H1 (cell line): ENCODE results near the gene POPDC2. TPM values are rescaled to one million over a fixed set of nuclear protein-coding genes. Genes with fewer than 3 reads are reported as not detected.

ENCODE experiments used
- CTCF ChIA-PET: fragments of 300-600 bp; sonication (Branson Sonifier 250); formaldehyde crosslinking; loops from one replicate; lab custom pipeline; 2021; ENCODE audit not compliant: partially characterized antibody; lab: Charles Lee
- POLR2A ChIA-PET: fragments of 300-600 bp; sonication (Branson Sonifier 250); formaldehyde crosslinking; loops from one replicate; lab custom pipeline; 2021; ENCODE audit warnings: inconsistent platforms; ENCODE audit not compliant: partially characterized antibody; lab: Charles Lee
- DNase-seq, 2 experiments: peaks; one replicate each; pipeline versions ENCODE4 v3.0.0 to v3.0.0-alpha.2; 2010 to 2022; ENCODE audit warnings: low spot score in 2 of 2, low read depth in 1 of 2, mixed read lengths in 1 of 2
- FAIRE-seq: peaks from 2 replicates; lab custom pipeline; 2011; peaks lifted over from hg19 to GRCh38; lab: Jason Lieb, UNC
- H2AFZ ChIP-seq: 2 replicates; pipeline ENCODE4 v1.8.1; 2012; ENCODE audit warnings: low read length, inconsistent platforms
- H2AK5ac ChIP-seq: 2 replicates; pipeline ENCODE4 v1.6.1; 2013; ENCODE audit warnings: low read depth, low read length
- H2BK120ac ChIP-seq: replicated peaks from 2 replicates; pipeline ENCODE3; 2013; ENCODE audit warnings: low read depth, low read length, inconsistent platforms
- H2BK12ac ChIP-seq: 2 replicates; pipeline ENCODE4 v1.6.1; 2013; ENCODE audit warnings: low read depth, low read length
- H2BK15ac ChIP-seq: 2 replicates; pipeline ENCODE4 v1.6.1; 2013; ENCODE audit warnings: low read length
- H2BK20ac ChIP-seq: 2 replicates; pipeline ENCODE4 v1.6.1; 2013; ENCODE audit warnings: low read length
- H2BK5ac ChIP-seq: 2 replicates; pipeline ENCODE4 v1.6.1; 2013; ENCODE audit warnings: low read depth, low read length
- H3K14ac ChIP-seq: 2 replicates; pipeline ENCODE4 v1.6.1; 2013; ENCODE audit warnings: inconsistent platforms; ENCODE audit not compliant: insufficient read length
- H3K18ac ChIP-seq: 2 replicates; pipeline ENCODE4 v1.6.1; 2013; ENCODE audit warnings: low read length; ENCODE audit errors: extremely low read depth
- H3K23ac ChIP-seq: 2 replicates; pipeline ENCODE4 v1.6.1; 2013; ENCODE audit warnings: inconsistent platforms; ENCODE audit not compliant: insufficient read length
- H3K23me2 ChIP-seq: 2 replicates; pipeline ENCODE4 v1.6.1; 2013; ENCODE audit warnings: low read depth, low read length
- H3K27ac ChIP-seq: 2 replicates; pipeline ENCODE4 v1.6.1; 2011; ENCODE audit warnings: low read depth, low read length, inconsistent platforms
- H3K27me3 ChIP-seq, 4 experiments: replicated peaks in 1 of 4; 1 replicate in 1 of 4; 2 replicates in 3 of 4; pipeline versions ENCODE4 v1.6.1 to v1.8.1; 2011 to 2013; ENCODE audit warnings: low read length in 3 of 4, mild to moderate bottlenecking in 3 of 4, inconsistent platforms in 2 of 4, mixed read lengths in 2 of 4, moderate library complexity in 1 of 4; ENCODE audit not compliant: control insufficient read depth in 3 of 4, insufficient read depth in 3 of 4; ENCODE audit errors: extremely low read depth in 1 of 4
- H3K36me3 ChIP-seq, 4 experiments: 2 replicates each; pipeline versions ENCODE4 v1.6.1 to v1.8.1; 2011 to 2013; ENCODE audit warnings: mild to moderate bottlenecking in 4 of 4, low read length in 3 of 4, moderate library complexity in 2 of 4, control low read depth in 1 of 4, inconsistent platforms in 1 of 4; ENCODE audit not compliant: insufficient read depth in 4 of 4, control insufficient read depth in 2 of 4
- H3K4ac ChIP-seq: replicated peaks from 2 replicates; pipeline ENCODE3; 2013; ENCODE audit warnings: low read length, low read depth, mixed read lengths, inconsistent platforms; ENCODE audit not compliant: insufficient read length
- H3K4me1 ChIP-seq, 4 experiments: replicated peaks in 1 of 4; 1 replicate in 1 of 4; 2 replicates in 3 of 4; pipeline versions ENCODE4 v1.6.1 to v1.8.1; 2011 to 2013; ENCODE audit warnings: low read length in 3 of 4, inconsistent platforms in 2 of 4, mixed read lengths in 1 of 4; ENCODE audit not compliant: insufficient read depth in 4 of 4, control insufficient read depth in 3 of 4
- H3K4me2 ChIP-seq, 2 experiments: 2 replicates each; pipeline versions ENCODE4 v1.6.1 to v1.8.1; 2011 to 2013; ENCODE audit warnings: low read depth in 2 of 2, low read length in 2 of 2, control low read depth in 1 of 2, inconsistent platforms in 1 of 2, mild to moderate bottlenecking in 1 of 2; ENCODE audit not compliant: insufficient read depth in 1 of 2
- H3K4me3 ChIP-seq, 4 experiments: fragments of 200-600, 300-600 bp in 1 of 4; sonication (generic), shearing (Covaris generic), sonication (Bioruptor Twin) in 1 of 4; 2 replicates each; pipeline versions ENCODE4 v1.5.1 to v1.8.1; 2011 to 2016; ENCODE audit warnings: low read length in 4 of 4, low read depth in 3 of 4, control low read depth in 2 of 4, inconsistent platforms in 2 of 4, mild to moderate bottlenecking in 2 of 4, mixed read lengths in 1 of 4, moderate library complexity in 1 of 4; ENCODE audit not compliant: insufficient read depth in 2 of 4; ENCODE audit errors: extremely low read depth in 1 of 4
- H3K56ac ChIP-seq: replicated peaks from 2 replicates; pipeline ENCODE3; 2013; ENCODE audit warnings: low read depth, mild to moderate bottlenecking, mixed read lengths, low read length, inconsistent platforms; ENCODE audit not compliant: insufficient read length
- H3K79me1 ChIP-seq: 2 replicates; pipeline ENCODE4 v1.6.1; 2013; ENCODE audit warnings: low read depth, low read length, control low read depth
- H3K79me2 ChIP-seq, 2 experiments: 2 replicates each; pipeline versions ENCODE4 v1.6.1 to v1.8.1; 2012 to 2013; ENCODE audit warnings: low read length in 2 of 2, mild to moderate bottlenecking in 2 of 2, inconsistent platforms in 1 of 2; ENCODE audit not compliant: insufficient read depth in 2 of 2, control insufficient read depth in 1 of 2
- H3K9ac ChIP-seq, 4 experiments: replicated peaks in 1 of 4; 1 replicate in 1 of 4; 2 replicates in 3 of 4; pipeline versions ENCODE4 v1.6.1 to v1.8.1; 2011 to 2013; ENCODE audit warnings: low read depth in 3 of 4, low read length in 3 of 4, control low read depth in 2 of 4, mild to moderate bottlenecking in 2 of 4, moderate library complexity in 2 of 4, inconsistent platforms in 1 of 4; ENCODE audit errors: extremely low read depth in 1 of 4
- H3K9me3 ChIP-seq, 2 experiments: 2 replicates each; pipeline versions ENCODE4 v1.6.1 to v1.8.1; 2012 to 2013; ENCODE audit warnings: mild to moderate bottlenecking in 2 of 2, moderate library complexity in 2 of 2, control low read depth in 1 of 2, inconsistent platforms in 1 of 2, low read depth in 1 of 2, low read length in 1 of 2, mixed read lengths in 1 of 2; ENCODE audit not compliant: insufficient read depth in 2 of 2
- H4K20me1 ChIP-seq, 2 experiments: replicated peaks in 1 of 2; 2 replicates each; pipeline versions ENCODE3 to v1.8.1; 2011 to 2013; ENCODE audit warnings: inconsistent platforms in 2 of 2, low read length in 2 of 2, mild to moderate bottlenecking in 1 of 2; ENCODE audit not compliant: insufficient read depth in 2 of 2, control insufficient read depth in 1 of 2
- H4K5ac ChIP-seq: 2 replicates; pipeline ENCODE4 v1.6.1; 2013; ENCODE audit warnings: low read length, low read depth, mixed read lengths, inconsistent platforms; ENCODE audit not compliant: insufficient read length
- H4K8ac ChIP-seq: 2 replicates; pipeline ENCODE4 v1.8.0; 2013; ENCODE audit warnings: mild to moderate bottlenecking, moderate library complexity, low read length, inconsistent platforms; ENCODE audit not compliant: insufficient read depth; ENCODE audit errors: extremely low read depth
- H4K91ac ChIP-seq: replicated peaks from 2 replicates; pipeline ENCODE3; 2013; ENCODE audit warnings: low read length, mixed read lengths, inconsistent platforms; ENCODE audit not compliant: insufficient read length
- ATF3 ChIP-seq: IDR thresholded peaks from 2 replicates; pipeline ENCODE4 v1.6.1; 2011; ENCODE audit warnings: low read depth, mild to moderate bottlenecking, low read length; ENCODE audit not compliant: insufficient read depth
- EGR1 ChIP-seq: IDR thresholded peaks from 2 replicates; pipeline ENCODE4 v1.6.1; 2011; ENCODE audit warnings: low read depth, low read length, borderline replicate concordance
- EZH2 ChIP-seq: fragments of 200-600 bp; sonication (generic); IDR thresholded peaks from 2 replicates; pipeline ENCODE4 v1.7.1; 2012; ENCODE audit warnings: low read depth, mild to moderate bottlenecking, moderate library complexity, low read length, inconsistent platforms; ENCODE audit not compliant: severe bottlenecking
- GABPA ChIP-seq: IDR thresholded peaks from 2 replicates; pipeline ENCODE4 v1.6.1; 2011; ENCODE audit warnings: mild to moderate bottlenecking, low read length, moderate library complexity, borderline replicate concordance; ENCODE audit not compliant: insufficient read depth
- GTF2F1 ChIP-seq: IDR thresholded peaks from 2 replicates; pipeline ENCODE4 v1.6.1; 2012; ENCODE audit warnings: low read depth, low read length, improper control_type of control experiment, borderline replicate concordance
- HDAC2 ChIP-seq, 2 experiments: fragments of 300-600 bp in 1 of 2; sonication (generic) in 1 of 2; IDR thresholded peaks; 2 replicates each; pipeline ENCODE4 v1.6.1; 2011 to 2012; ENCODE audit warnings: low read depth in 2 of 2, low read length in 2 of 2, mild to moderate bottlenecking in 2 of 2, moderate library complexity in 2 of 2, borderline replicate concordance in 1 of 2, inconsistent platforms in 1 of 2
- HDAC6 ChIP-seq: IDR thresholded peaks from one replicate; pipeline ENCODE4 v1.7.1; 2012; ENCODE audit warnings: low read depth, mild to moderate bottlenecking, inconsistent platforms, low read length, moderate library complexity
- KDM1A ChIP-seq: fragments of 200-600, 300-600 bp; sonication (generic); IDR thresholded peaks from 2 replicates; pipeline ENCODE4 v1.7.1; 2016; ENCODE audit warnings: mild to moderate bottlenecking, low read length, borderline replicate concordance
- NRF1 ChIP-seq: IDR thresholded peaks from 2 replicates; pipeline ENCODE4 v1.6.1; 2011; ENCODE audit warnings: mild to moderate bottlenecking, low read depth, low read length, improper control_type of control experiment
- PHF8 ChIP-seq: fragments of 200-600 bp; sonication (generic); conservative IDR thresholded peaks from 2 replicates; pipeline ENCODE4 v1.7.1; 2012; ENCODE audit warnings: low read depth, mild to moderate bottlenecking, inconsistent platforms, low read length, moderate library complexity
- POLR2AphosphoS5 ChIP-seq: IDR thresholded peaks from 2 replicates; pipeline ENCODE4 v1.6.1; 2011; ENCODE audit warnings: low read depth, low read length
- RBBP5 ChIP-seq: IDR thresholded peaks from 2 replicates; pipeline ENCODE4 v1.7.1; 2012; ENCODE audit warnings: low read depth, mild to moderate bottlenecking, inconsistent platforms, low read length, moderate library complexity, borderline replicate concordance
- TAF1 ChIP-seq: IDR thresholded peaks from 2 replicates; pipeline ENCODE4 v1.6.1; 2011; ENCODE audit warnings: mild to moderate bottlenecking, low read depth, low read length
- WGBS, 2 experiments: shearing (Covaris generic) in 1 of 2; methylation state at CpG; one replicate each; pipeline versions ENCODE4 v1.1.6 to v1.1.7; 2013 to 2015; ENCODE audit warnings: low lambda C conversion rate in 2 of 2, mixed read lengths in 2 of 2, inconsistent platforms in 1 of 2, low coverage in 1 of 2, missing lambda C conversion rate in 1 of 2; ENCODE audit not compliant: insufficient replicate concordance in 2 of 2, insufficient coverage in 1 of 2, insufficient read length in 1 of 2; ENCODE audit errors: extremely low coverage in 1 of 2, missing lambda C conversion rate in 1 of 2; 5-methylcytosine and 5-hydroxymethylcytosine counted together
- polyA plus RNA-seq, 7 experiments: library from polyadenylated mRNA; depleted of rRNA in 3 of 7; stranded (reverse) in 5 of 7; unstranded in 2 of 7; fragments of >200 nt in 5 of 7; fragments of 200-250 nt in 2 of 7; gene quantifications; 1 replicate in 5 of 7; 2 replicates in 1 of 7; 4 replicates in 1 of 7; pipeline versions ENCODE4 v1.2.1 to v1.2.3, GENCODE V29; 2011 to 2013; ENCODE audit warnings: missing spikeins in 2 of 7, mixed read lengths in 2 of 7
- total RNA-seq: library from RNA; stranded (reverse); fragmentation: NEBNext Ultra II Directional; extraction: Animal tissue kit (Norgen Biotek cat#: 25700); gene quantifications from 2 replicates; pipeline ENCODE4 v1.2.1, GENCODE V29; 2021

POPDC2 gene
- total and polyA plus RNA-seq, 2 of the 8 experiments (the other 6 are each of a cell fraction or from before 2014, with no cell fraction given): 0.65 to 1.1 TPM

- Histone ChIP-seq H3K4me1 (no peaks in the 10 kb centered on the region), H3K56ac (no peak overlapping the region), H2BK5ac (no peak overlapping the region), H3K4me3 (no peak overlapping the region), H3K18ac (no peak overlapping the region), H2BK120ac (no peak overlapping the region), H2AK5ac (no peak overlapping the region), H2BK20ac (no peak overlapping the region), H3K4ac (no peak overlapping the region), H3K23me2 (peaks cover 6% of the 10 kb centered on the region), H2AFZ (no peak overlapping the region), H3K27me3 (no peaks in the 10 kb centered on the region), H4K5ac (no peak overlapping the region), H3K79me2 (peaks cover 0 to 18% of the 10 kb centered on the region in 2 experiments; a peak in 2 of 4 replicates), H3K4me2 (no peak overlapping the region), H3K79me1 (no peaks in the 10 kb centered on the region), H3K14ac (no peak overlapping the region), H2BK12ac (no peak overlapping the region), H3K27ac (no peak overlapping the region), H3K23ac (no peak overlapping the region), H4K91ac (no peak overlapping the region), H2BK15ac (no peak overlapping the region), H3K9me3 (no peaks in the 10 kb centered on the region; a peak in 1 of 4 replicates), H4K20me1 (no peaks in the 10 kb centered on the region), H3K36me3 (peaks cover 0 to 31% (median 18%) of the 10 kb centered on the region in 4 experiments; a peak in 6 of 8 replicates), H4K8ac (no peak overlapping the region), H3K9ac (no peak overlapping the region)
- no peak for DNase-seq
- ChIA-PET CTCF (interaction anchor here (0.5 to 2.5 kb wide), 4 partner anchors 17 to 92 kb away, joined by 3 to 8 read pairs (median 6); no protein-coding TSS in a partner anchor), POLR2A (no interaction called here)
- no peak for FAIRE-seq
- WGBS, 2 experiments: 92% methylated on average over 15 of the region's 18 CpGs; no CpG with 5 or more reads in 1 of the 2 experiments
- TF ChIP-seq TAF1 (no peak), EZH2 (no peak), ATF3 (no peak), GABPA (no peak), RBBP5 (no peak), GTF2F1 (no peak), HDAC6 (no peak), NRF1 (no peak), POLR2AphosphoS5 (no peak), HDAC2 (IDR thresholded peaks at IDR 0.05; ENCODE audit: borderline replicate concordance in 1 of 2, low read depth in 2 of 2, low read length in 2 of 2) (no peak), KDM1A (no peak), PHF8 (no peak), EGR1 (no peak)
Measured at GRCh38 chr3:119673875-119674274, 13.5 kb upstream of the POPDC2 start.
